GM23248 (cell line): ENCODE measurements around the gene FGF14. TPM values are rescaled to one million over a fixed set of nuclear protein-coding genes. Genes with fewer than 3 reads are reported as not detected.
A peak's percentile ranks its signal among the peaks of the same experiment; 100 is the strongest.

Experiments
- DNase-seq: peaks from one replicate; pipeline ENCODE4 v3.0.0-alpha.2; 2015
- H2AFZ ChIP-seq: fragments of 200-600 bp; sonication (generic); 2 replicates; pipeline ENCODE4 v1.6.1; 2016; ENCODE audit warnings: antibody characterized with exemption
- H3F3A ChIP-seq: fragments of 200-600 bp; sonication (generic); 2 replicates; pipeline ENCODE4 v1.6.1; 2016; ENCODE audit warnings: mild to moderate bottlenecking, antibody characterized with exemption, mixed run types; ENCODE audit not compliant: insufficient read depth
- H3K27ac ChIP-seq: fragments of 200-600 bp; sonication (generic); 2 replicates; pipeline ENCODE4 v1.5.1; 2016; ENCODE audit warnings: mild to moderate bottlenecking
- H3K27me3 ChIP-seq: fragments of 200-600 bp; sonication (generic); replicated peaks from 2 replicates; pipeline ENCODE4 v1.6.1; 2016; ENCODE audit warnings: mild to moderate bottlenecking; ENCODE audit not compliant: insufficient read depth
- H3K36me3 ChIP-seq: fragments of 200-600 bp; sonication (generic); 2 replicates; pipeline ENCODE4 v1.6.1; 2016; ENCODE audit warnings: low read depth, mild to moderate bottlenecking
- H3K4me1 ChIP-seq: fragments of 200-600 bp; sonication (generic); 2 replicates; pipeline ENCODE4 v1.6.1; 2016; ENCODE audit warnings: mild to moderate bottlenecking; ENCODE audit not compliant: insufficient read depth
- H3K4me2 ChIP-seq: fragments of 200-600 bp; sonication (generic); one replicate; pipeline ENCODE4 v1.6.1; 2016; ENCODE audit warnings: mild to moderate bottlenecking; ENCODE audit not compliant: unreplicated experiment
- H3K4me3 ChIP-seq: fragments of 200-600 bp; sonication (generic); 2 replicates; pipeline ENCODE4 v1.5.1; 2016; ENCODE audit warnings: mild to moderate bottlenecking
- H3K79me2 ChIP-seq: fragments of 200-600 bp; sonication (generic); 2 replicates; pipeline ENCODE4 v1.6.1; 2016; ENCODE audit warnings: mild to moderate bottlenecking; ENCODE audit not compliant: insufficient read depth
- H3K9ac ChIP-seq: fragments of 200-600 bp; sonication (generic); 2 replicates; pipeline ENCODE4 v1.6.1; 2016; ENCODE audit warnings: mild to moderate bottlenecking
- H3K9me2 ChIP-seq: fragments of 200-600 bp; sonication (generic); 2 replicates; pipeline ENCODE4 v1.6.1; 2016; ENCODE audit warnings: mixed run types, mild to moderate bottlenecking, moderate library complexity; ENCODE audit not compliant: insufficient read depth
- H3K9me3 ChIP-seq: fragments of 200-600 bp; sonication (generic); one replicate; pipeline ENCODE4 v1.6.1; 2017; ENCODE audit warnings: low read depth
- H4K20me1 ChIP-seq: fragments of 200-600 bp; sonication (generic); 2 replicates; pipeline ENCODE4 v1.6.0; 2016; ENCODE audit not compliant: insufficient read depth
- EZH2 ChIP-seq: fragments of 200-600 bp; sonication (generic); IDR thresholded peaks from 2 replicates; pipeline ENCODE4 v1.6.1; 2018; ENCODE audit warnings: antibody characterized with exemption, mild to moderate bottlenecking; ENCODE audit not compliant: insufficient read depth, poor library complexity, severe bottlenecking
- EZH2phosphoT487 ChIP-seq: fragments of 200-600 bp; sonication (generic); IDR thresholded peaks from 2 replicates; pipeline ENCODE4 v1.6.1; 2018; ENCODE audit warnings: antibody characterized with exemption, moderate library complexity, mild to moderate bottlenecking, low read depth; ENCODE audit not compliant: insufficient read depth
- WGBS, 2 experiments: methylation state at CpG; one replicate each; pipeline ENCODE4 v1.1.6; 2015 to 2017; ENCODE audit warnings: low lambda C conversion rate in 2 of 2, low coverage in 1 of 2; ENCODE audit errors: missing lambda C conversion rate in 2 of 2; 5-methylcytosine and 5-hydroxymethylcytosine counted together
- in situ Hi-C: fragments of 300-500 bp; cut with MboI; formaldehyde crosslinking; loops from 2 replicates; pipeline ENCODE4 v1.15.0; 2020
- polyA plus RNA-seq: library from polyadenylated mRNA; unstranded; fragments of >200 nt; fragmentation: Nextera tagmentation; extraction: Ambion mirVana; gene quantifications from 2 replicates; pipeline ENCODE4 v1.2.1, GENCODE V29; 2016
- total RNA-seq: library from RNA; depleted of rRNA; stranded (reverse); fragments of >200 nt; shearing (Covaris generic); gene quantifications from 2 replicates; pipeline ENCODE4 v1.2.3, GENCODE V29; 2014

Gene FGF14
- total and polyA plus RNA-seq, 2 experiments from 2014 or later = 1.9 TPM; not detected in 1

GRCh38 chr13:101996954-101997353 is 404.9 kb downstream of the FGF14 start:
- Histone ChIP-seq H3K79me2 (no peaks in the 10 kb centered on the region), H3K27ac (no peak overlapping the region), H3K9ac (no peak overlapping the region), H3K4me3 (no peak overlapping the region), H3K4me2 (no peak overlapping the region), H4K20me1 (no peaks in the 10 kb centered on the region), H3K9me3 (no peaks in the 10 kb centered on the region), H3K9me2 (no peaks in the 10 kb centered on the region), H3F3A (no peaks in the 10 kb centered on the region), H3K4me1 (no peaks in the 10 kb centered on the region), H3K36me3 (no peaks in the 10 kb centered on the region), H3K27me3 (no peaks in the 10 kb centered on the region), H2AFZ (no peak overlapping the region)
- 69 to 80% methylated on average over 3 of the region's 3 CpGs for WGBS, 2 experiments
- TF ChIP-seq EZH2phosphoT487 (no peak), EZH2 (no peak)
- in situ Hi-C loops = no loop called here
- DNase-seq = no peak

- no peaks in the 10 kb centered on the region for H3F3A ChIP-seq
- no peak overlapping the region for H2AFZ ChIP-seq
- 0 to 2% methylated on average over 5 of the region's 5 CpGs for WGBS, 2 experiments
- DNase-seq = peak; percentile 1
- no peaks in the 10 kb centered on the region for H3K36me3 ChIP-seq
- no peaks in the 10 kb centered on the region for H3K9me2 ChIP-seq
- H3K9ac ChIP-seq = no peak overlapping the region
- no peak for TF ChIP-seq EZH2
- TF ChIP-seq EZH2phosphoT487 = no peak
- no peaks in the 10 kb centered on the region for H3K79me2 ChIP-seq
- no peaks in the 10 kb centered on the region for H3K9me3 ChIP-seq
- H4K20me1 ChIP-seq = no peaks in the 10 kb centered on the region
- in situ Hi-C loops = no loop called here
- H3K4me2 ChIP-seq = no peak overlapping the region
- no peaks in the 10 kb centered on the region for H3K4me1 ChIP-seq
- no peak overlapping the region for H3K27ac ChIP-seq
- no peak overlapping the region for H3K4me3 ChIP-seq
- no peaks in the 10 kb centered on the region for H3K27me3 ChIP-seq
These were observed 412.0 kb downstream of the FGF14 start for GRCh38 chr13:101989798-101990350.

GRCh38 chr13:101988140-101988539 is 413.7 kb downstream of the FGF14 start:
- H3K36me3 ChIP-seq = no peaks in the 10 kb centered on the region
- H3K27ac ChIP-seq = no peak overlapping the region
- in situ Hi-C loops = no loop called here
- no peak overlapping the region for H3K4me2 ChIP-seq
- no peaks in the 10 kb centered on the region for H3K9me3 ChIP-seq
- no peaks in the 10 kb centered on the region for H3K27me3 ChIP-seq
- no peaks in the 10 kb centered on the region for H3K9me2 ChIP-seq
- H3K9ac ChIP-seq = no peak overlapping the region
- DNase-seq = no peak
- H3K79me2 ChIP-seq = no peaks in the 10 kb centered on the region
- TF ChIP-seq EZH2phosphoT487 (no peak), EZH2 (no peak)
- H3F3A ChIP-seq = no peaks in the 10 kb centered on the region
- H3K4me3 ChIP-seq = no peak overlapping the region
- 61 to 62% methylated on average over 4 of the region's 4 CpGs for WGBS, 2 experiments
- no peaks in the 10 kb centered on the region for H3K4me1 ChIP-seq
- H2AFZ ChIP-seq = no peak overlapping the region
- H4K20me1 ChIP-seq = no peaks in the 10 kb centered on the region

GRCh38 chr13:101986316-101986715 is 415.5 kb downstream of the FGF14 start:
- TF ChIP-seq EZH2phosphoT487 (no peak), EZH2 (no peak)
- DNase-seq = no peak
- Histone ChIP-seq H3F3A (no peaks in the 10 kb centered on the region), H3K9ac (no peak overlapping the region), H3K27me3 (no peaks in the 10 kb centered on the region), H3K9me2 (no peaks in the 10 kb centered on the region), H3K4me2 (no peak overlapping the region), H3K79me2 (no peaks in the 10 kb centered on the region), H4K20me1 (no peaks in the 10 kb centered on the region), H3K4me1 (no peaks in the 10 kb centered on the region), H3K9me3 (no peaks in the 10 kb centered on the region), H3K27ac (no peak overlapping the region), H2AFZ (no peak overlapping the region), H3K4me3 (no peak overlapping the region), H3K36me3 (no peaks in the 10 kb centered on the region)
- in situ Hi-C loops = no loop called here
- WGBS, 2 experiments = 57% methylated on average over 2 of the region's 2 CpGs

- no peaks in the 10 kb centered on the region for H3F3A ChIP-seq
- H3K9me3 ChIP-seq = no peaks in the 10 kb centered on the region
- H3K9ac ChIP-seq = no peak overlapping the region
- DNase-seq = peak; percentile 13
- no peaks in the 10 kb centered on the region for H3K36me3 ChIP-seq
- no peak overlapping the region for H3K27ac ChIP-seq
- no peaks in the 10 kb centered on the region for H3K9me2 ChIP-seq
- no peaks in the 10 kb centered on the region for H3K79me2 ChIP-seq
- H3K4me2 ChIP-seq = no peak overlapping the region
- TF ChIP-seq EZH2phosphoT487 (no peak), EZH2 (no peak)
- H3K27me3 ChIP-seq = no peaks in the 10 kb centered on the region
- WGBS, 2 experiments = 16% methylated on average over 3 of the region's 3 CpGs
- H4K20me1 ChIP-seq = no peaks in the 10 kb centered on the region
- no peaks in the 10 kb centered on the region for H3K4me1 ChIP-seq
- in situ Hi-C loops = no loop called here
- H2AFZ ChIP-seq = no peak overlapping the region
- no peak overlapping the region for H3K4me3 ChIP-seq
These were observed 416.5 kb downstream of the FGF14 start for GRCh38 chr13:101985321-101985720.
